ENCODE results near the gene TMPRSS3.

DNA sequence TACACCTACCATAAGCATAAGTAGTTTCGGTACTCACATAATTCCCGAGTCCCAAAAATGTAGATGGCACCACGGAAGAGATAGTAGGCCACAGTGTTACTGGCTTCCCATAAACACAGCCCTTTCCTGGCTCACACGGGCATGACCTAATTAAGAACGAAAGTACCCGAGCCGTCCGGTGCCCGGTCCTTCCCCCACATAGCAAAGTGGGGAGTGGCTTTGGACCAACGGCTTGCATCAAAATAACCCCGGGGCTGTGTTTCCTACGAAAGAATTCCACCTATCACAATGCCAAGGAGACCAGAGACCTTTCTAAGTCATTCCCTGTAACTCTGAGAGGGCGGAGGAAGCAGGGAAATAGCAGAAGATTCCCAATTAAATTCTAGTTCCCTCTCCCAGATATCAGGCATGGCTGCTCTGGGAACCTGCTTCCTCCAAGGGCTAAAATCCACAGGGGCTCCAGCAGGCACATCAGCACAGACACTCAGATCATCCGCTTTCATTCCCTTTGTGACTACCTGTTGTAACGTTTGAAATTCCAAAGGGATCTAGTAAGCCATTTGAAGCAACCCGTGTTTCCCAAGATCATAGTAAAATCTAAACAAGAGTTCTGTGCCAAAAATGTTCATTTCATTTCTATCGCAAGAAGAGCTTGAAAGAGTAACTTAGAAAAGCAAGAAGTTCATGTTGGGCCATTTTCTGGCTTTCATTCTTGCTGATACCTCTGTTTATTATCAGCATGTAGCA is at the start of gene TMPRSS3:
- TF ChIP-seq, protein P1, sequence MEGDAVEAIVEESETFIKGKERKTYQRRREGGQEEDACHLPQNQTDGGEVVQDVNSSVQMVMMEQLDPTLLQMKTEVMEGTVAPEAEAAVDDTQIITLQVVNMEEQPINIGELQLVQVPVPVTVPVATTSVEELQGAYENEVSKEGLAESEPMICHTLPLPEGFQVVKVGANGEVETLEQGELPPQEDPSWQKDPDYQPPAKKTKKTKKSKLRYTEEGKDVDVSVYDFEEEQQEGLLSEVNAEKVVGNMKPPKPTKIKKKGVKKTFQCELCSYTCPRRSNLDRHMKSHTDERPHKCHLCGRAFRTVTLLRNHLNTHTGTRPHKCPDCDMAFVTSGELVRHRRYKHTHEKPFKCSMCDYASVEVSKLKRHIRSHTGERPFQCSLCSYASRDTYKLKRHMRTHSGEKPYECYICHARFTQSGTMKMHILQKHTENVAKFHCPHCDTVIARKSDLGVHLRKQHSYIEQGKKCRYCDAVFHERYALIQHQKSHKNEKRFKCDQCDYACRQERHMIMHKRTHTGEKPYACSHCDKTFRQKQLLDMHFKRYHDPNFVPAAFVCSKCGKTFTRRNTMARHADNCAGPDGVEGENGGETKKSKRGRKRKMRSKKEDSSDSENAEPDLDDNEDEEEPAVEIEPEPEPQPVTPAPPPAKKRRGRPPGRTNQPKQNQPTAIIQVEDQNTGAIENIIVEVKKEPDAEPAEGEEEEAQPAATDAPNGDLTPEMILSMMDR (IDR thresholded peaks at IDR 0.05; ENCODE audit: insufficient read depth, low read length, poor library complexity, severe bottlenecking), result no peak
- TF ChIP-seq EZH2phosphoT487 (conservative IDR thresholded peaks at IDR 0.05; ENCODE audit: low read length), result no peak

Measured in SU-DHL-6 (cell line).